NCI-H1048 (cell line): Measurements from ENCODE around the gene NRXN2.

Experiments used
- DNase-seq: peaks from one replicate; lab custom pipeline; 2025; lab: John Stamatoyannopoulos, UW

NRXN2 gene

GRCh38 chr11:64698427-64698826, 24.6 kb downstream of the NRXN2 start:
- DNase-seq: no peak

- DNase-seq: no peak
Observed at GRCh38 chr11:64697663-64698375, 25.2 kb downstream of the NRXN2 start.

GRCh38 chr11:64696045-64696444, 27.0 kb downstream of the NRXN2 start:
- DNase-seq: no peak

- no peak for DNase-seq
Observed at GRCh38 chr11:64695548-64695947, 27.4 kb downstream of the NRXN2 start.

- DNase-seq: no peak
Observed at GRCh38 chr11:64694821-64695365, 28.1 kb downstream of the NRXN2 start.

GRCh38 chr11:64694026-64694755, 28.8 kb downstream of the NRXN2 start:
- no peak for DNase-seq

- no peak for DNase-seq
Observed at GRCh38 chr11:64692764-64693331, 30.1 kb downstream of the NRXN2 start.

GRCh38 chr11:64691543-64691942, 31.5 kb downstream of the NRXN2 start:
- no peak for DNase-seq

GRCh38 chr11:64690235-64690634, 32.8 kb downstream of the NRXN2 start:
- no peak for DNase-seq

GRCh38 chr11:64688534-64688982, 34.4 kb downstream of the NRXN2 start:
- peak; percentile 52 for DNase-seq

GRCh38 chr11:64687643-64688533, 35.1 kb downstream of the NRXN2 start:
- no peak for DNase-seq

- no peak for DNase-seq
Observed at GRCh38 chr11:64687204-64687603, 35.8 kb downstream of the NRXN2 start.

GRCh38 chr11:64686466-64687170, 36.4 kb downstream of the NRXN2 start:
- DNase-seq: no peak

GRCh38 chr11:64685536-64685935, 37.5 kb downstream of the NRXN2 start:
- no peak for DNase-seq

- DNase-seq: no peak
Observed at GRCh38 chr11:64684357-64684756, 38.6 kb downstream of the NRXN2 start.

GRCh38 chr11:64681171-64681570, 41.8 kb downstream of the NRXN2 start:
- DNase-seq: no peak

GRCh38 chr11:64679846-64680245, 43.2 kb downstream of the NRXN2 start:
- no peak for DNase-seq

- DNase-seq: no peak
Observed at GRCh38 chr11:64677441-64678023, 45.5 kb downstream of the NRXN2 start.

GRCh38 chr11:64676261-64676615, 46.8 kb downstream of the NRXN2 start:
- no peak for DNase-seq

- DNase-seq: no peak
Observed at GRCh38 chr11:64675450-64676260, 47.3 kb downstream of the NRXN2 start.
